Endometrial microvascular endothelial cells (primary cell): ENCODE measurements around the gene NCBP3. TPM values are rescaled to one million over a fixed set of nuclear protein-coding genes. Genes with fewer than 3 reads are reported as not detected.
"Not testable (repeated sequence)": the region's sequence is repeated elsewhere in the genome, so short reads cannot be mapped to it uniquely, and the experiment has no call there.

ENCODE experiments used
- in situ Hi-C: cut with HindIII; loops from 2 replicates; pipeline ENCODE4 v1.10.0; 2017; ENCODE audit warnings: low sequenced_read_pairs, low pct_unique_long_range_greater_than_20kb; ENCODE audit errors: inconsistent ontology term
- total RNA-seq: library from RNA; depleted of rRNA; stranded (reverse); fragments of >200 nt; gene quantifications from one replicate; pipeline ENCODE4 v1.2.3, GENCODE V29; 2015; ENCODE audit errors: inconsistent ontology term

Gene NCBP3
- total RNA-seq, 1 donor from 2014 or later, result 29.1 TPM

DNA sequence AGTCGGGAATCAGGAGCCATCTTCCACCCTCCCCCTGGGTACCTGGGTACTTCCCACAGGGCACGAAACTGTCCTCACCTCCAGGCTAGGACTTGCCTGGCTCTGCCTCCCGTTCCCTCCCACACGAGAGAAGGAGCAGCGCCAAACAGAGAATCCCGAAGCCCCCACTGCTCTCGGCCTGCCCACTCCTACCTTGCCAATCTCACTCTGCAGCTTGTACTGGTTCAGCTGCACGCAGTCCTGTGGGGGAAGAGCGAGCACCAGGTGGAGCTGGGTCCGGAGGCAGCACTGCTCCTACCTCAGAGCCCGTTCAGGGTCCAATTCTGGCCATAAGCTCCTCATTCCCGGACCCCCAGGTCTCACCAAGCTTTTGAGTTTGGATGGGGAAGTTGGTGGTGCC is 38.1 kb upstream of the NCBP3 start:
- in situ Hi-C loops, result no loop called here

DNA sequence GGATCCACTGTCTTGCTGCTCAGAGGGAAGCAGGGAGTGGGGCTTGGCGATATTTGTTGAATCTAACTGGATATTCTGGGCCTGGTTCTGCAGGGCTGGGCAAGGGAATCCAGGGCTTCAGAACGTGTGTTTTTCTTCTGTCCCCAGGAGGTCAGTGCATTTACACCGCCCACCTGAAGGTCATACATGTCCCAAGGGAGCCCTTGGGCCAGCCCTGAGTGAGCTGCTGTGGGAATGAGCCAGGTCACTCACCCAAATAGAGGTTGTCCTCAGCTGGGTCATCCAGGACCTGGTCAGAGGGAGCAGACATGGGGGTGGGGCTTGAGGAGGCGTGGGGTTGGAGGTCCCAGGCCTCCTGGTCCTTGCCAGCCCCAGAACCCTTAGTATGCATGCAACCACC is 36.2 kb upstream of the NCBP3 start:
- in situ Hi-C loops, result no loop called here

DNA sequence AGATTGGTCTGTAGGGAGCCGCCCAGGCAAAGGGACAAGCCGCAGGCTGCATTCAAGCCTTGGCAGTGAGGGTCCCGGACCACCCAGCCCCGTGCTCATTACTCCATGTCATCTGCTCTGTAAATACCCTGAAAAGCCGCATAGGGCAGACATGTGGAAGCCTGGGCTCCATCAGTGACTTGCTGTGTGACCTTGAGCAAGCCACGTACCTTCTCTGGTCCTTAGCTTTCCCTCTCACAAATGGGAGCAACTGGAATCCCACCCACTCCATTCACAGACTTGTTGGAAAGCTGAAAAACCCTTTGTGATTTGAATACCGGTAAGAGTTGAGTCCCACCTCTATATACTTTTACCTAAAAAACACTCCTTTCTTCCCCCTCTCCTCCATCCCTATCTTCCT is 34.9 kb upstream of the NCBP3 start:
- in situ Hi-C loops, result no loop called here

DNA sequence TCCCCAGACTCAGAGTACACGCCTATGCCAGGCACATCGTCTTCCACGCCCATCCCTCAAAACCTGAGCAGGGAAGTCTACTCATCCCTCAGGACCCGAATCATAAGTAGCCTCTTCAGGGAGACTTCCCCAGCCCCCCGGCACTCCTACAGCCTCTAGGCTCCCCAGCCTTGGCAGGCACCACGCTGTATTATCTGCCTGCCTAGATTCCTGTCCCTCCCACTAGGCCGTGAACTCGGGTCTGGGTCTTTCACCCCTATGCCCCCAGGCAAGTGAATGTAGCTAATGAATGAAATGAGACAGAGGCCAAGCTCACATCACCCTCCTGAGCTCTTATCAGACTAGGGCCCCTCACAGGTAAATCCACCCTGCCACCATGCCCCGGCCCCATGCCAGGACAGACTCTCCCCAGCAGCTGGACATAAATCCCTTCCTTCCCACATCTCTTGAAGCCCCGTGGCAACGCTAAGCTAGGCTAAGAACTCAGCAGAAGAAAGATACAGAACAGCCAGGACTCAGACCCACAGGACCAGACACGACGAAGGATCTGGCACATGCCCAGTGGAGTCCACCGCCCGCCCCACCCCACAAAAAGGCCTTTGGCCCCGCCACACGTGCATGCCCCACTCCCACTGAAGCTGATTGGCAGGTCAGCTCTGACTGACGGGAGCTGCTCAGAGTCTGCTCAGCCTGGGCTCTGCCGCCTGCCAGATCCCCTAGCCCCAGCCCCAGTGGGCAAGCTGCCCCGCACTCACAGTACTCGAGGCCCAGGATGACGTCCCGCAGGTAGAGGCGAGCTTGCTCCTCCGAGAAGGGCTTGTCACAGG is 33.8 kb upstream of the NCBP3 start:
- in situ Hi-C loops, result no loop called here

DNA sequence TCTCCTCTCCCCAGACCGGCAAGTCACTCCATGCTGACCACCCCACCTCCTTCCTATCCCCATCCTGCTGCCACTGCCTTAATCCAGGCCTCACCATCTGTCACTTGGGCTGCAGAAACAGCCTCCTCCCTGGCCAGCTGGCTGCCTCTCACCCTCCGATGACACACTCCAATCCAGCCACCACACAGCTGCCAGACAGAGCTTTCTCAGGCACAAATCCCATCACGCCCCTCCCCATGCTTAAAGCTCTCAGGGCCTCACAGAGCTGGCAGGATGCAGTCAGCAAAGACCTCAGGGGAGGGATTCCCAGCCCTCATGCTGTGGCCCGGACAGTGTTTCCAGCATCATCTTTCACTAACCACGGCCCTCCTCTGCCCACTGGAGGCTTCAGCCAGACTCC is 33.1 kb upstream of the NCBP3 start:
- in situ Hi-C loops, result no loop called here

DNA sequence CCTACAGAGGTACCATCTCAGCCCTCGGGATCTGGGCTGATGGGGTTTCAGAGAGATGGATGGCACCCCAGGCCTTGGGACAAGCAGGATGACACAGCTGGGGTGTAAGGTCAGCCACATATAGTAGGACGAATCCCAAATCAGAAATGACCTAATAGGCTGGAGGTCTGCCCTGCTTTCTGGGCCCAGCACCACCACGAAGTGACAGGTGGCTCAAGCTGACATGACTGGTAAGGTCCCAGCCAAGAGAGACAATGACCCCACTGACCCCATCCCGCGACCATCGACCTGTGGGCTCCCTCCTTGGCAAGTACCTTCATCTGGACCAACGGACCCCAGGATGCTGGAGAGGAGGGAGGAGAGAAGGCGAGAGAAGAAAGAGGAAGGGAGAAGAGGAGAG is 31.2 kb upstream of the NCBP3 start:
- in situ Hi-C loops, result no loop called here

DNA sequence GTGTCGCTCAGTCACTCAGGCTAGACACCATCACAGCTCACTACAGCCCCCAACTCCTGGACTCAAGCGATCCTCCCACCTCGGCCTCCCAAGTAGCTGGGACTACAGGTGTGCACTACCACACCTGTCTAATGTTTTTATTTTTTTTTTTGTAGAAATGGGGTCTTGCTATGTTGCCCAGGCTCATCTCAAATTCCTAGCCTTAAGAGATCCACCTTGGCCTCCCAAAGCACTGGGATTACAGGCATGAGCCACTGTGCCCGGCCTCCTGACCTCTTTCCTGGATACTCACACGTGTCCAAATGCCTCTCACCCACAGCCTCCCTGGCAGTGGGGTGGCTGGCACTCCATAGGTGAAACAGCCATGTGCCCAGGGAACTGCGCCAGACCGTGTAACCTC is 29.3 kb upstream of the NCBP3 start:
- in situ Hi-C loops, result no loop called here

DNA sequence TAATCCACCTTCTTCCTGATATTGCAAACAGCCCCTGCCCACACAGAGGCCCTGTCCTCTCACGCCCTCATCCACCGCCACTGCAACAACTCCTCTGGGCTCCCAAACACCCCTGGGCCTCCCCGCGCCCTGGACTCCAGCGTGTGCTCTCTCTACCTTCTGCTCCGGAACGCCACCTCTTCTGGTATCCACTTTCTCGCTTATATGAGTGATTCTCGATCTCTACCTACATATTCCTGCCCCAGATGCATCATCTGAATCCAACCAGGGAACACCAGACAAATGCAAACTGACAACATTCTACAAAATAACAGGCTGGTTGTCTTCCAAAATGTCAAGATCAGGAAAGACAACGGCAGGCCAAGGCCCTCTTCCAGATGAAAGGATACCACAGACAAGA is 27.8 kb upstream of the NCBP3 start:
- in situ Hi-C loops, result no loop called here

DNA sequence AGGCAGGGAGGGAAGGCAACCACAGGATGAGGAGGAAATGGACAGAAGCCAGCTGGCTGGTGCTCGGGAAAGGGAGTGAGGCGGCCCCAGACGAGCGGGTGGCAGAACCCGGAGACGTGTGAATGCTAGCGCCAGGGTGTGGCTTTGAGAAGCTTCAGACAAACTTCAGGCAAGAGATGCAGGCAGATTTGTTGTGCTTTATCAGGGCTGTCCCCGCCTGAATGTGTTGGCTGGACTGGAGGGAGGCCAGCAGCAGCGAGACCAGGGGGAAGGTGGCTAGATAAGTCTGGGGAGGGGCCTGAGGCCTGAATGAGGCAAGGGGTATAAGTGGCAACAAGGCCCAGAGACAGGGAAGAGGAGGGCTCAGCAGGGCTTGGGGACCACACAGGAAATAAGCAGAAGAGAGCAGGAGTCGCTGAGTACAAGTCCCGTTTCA is 24.8 kb upstream of the NCBP3 start:
- in situ Hi-C loops, result no loop called here

DNA sequence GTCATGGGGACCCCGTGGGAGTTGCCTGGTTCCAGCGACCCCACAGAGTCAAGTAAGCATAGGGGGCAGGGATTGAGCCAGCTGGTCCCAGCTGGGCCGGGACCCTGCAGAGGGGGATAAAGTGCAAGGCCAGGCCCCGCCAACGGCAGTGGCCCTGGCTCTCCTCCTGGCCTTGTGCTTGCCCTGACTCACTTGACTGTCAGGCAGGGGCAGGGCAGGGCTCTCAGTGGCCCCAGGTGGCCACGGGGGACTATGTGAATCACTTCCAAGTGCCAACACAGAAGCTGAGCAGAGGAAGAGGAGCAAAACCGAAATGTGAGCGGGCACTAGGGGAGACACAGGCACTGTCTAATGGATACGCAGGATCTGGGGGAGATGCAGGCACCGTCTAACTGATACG is 21.6 kb upstream of the NCBP3 start:
- in situ Hi-C loops, result no loop called here

DNA sequence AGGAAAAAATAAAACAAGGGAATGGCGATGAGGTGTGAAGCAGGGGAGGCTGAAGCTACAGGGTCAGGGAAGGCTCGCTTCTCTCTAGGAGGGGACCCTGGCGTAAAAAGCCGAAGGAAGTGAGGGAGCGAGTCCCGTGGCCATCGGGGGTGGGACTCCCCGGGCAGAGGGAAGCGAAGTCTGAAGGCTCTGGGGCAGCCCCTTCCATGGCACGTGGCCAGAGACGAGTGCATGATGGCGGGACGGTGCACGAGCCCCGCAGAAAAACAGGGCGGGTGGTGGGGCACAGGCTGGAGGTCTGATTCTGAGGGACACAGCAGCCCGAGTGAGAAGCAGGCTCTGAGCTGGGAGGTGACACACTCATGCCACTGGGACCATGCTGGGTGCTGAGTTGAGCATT is 21.1 kb upstream of the NCBP3 start:
- in situ Hi-C loops, result no loop called here

DNA sequence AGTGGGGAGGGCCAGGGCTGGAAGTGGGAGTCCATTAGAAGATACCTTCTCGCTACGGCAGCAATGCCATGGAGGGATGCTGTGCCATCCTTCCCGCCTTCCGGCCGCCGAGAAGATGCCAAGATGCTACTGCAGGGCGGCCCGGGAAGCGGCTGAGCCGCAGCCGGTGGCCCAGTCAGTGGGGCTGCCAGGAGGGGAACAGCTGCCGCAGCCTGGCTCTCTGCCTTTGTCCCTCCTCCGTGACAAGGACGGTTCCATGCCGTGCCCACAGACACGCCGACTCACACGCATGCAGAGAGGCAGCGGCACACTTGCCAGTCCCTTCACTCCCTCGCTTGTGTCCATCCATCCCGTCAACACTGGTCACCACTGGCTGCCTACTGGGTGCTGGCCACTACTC is 20.2 kb upstream of the NCBP3 start:
- in situ Hi-C loops, result no loop called here

DNA sequence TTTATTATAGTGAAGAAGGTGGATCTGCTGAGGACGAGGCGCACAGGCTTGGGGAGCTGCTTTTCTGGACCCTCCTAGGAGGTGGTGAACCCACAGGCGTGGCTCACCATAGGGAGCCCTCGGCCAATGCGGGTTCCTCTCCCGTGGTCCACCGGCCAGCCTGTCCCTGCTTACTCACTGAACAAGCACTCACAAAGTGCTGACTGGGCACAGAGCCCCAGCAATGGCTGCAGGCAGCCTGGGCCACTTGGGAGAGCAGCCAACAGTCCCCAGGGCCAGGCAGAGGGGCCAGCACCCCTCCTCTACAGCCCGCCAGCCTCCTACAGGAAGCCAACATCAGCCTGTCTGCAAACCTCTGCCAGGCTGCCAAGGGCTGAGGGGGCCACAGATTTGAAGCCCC is 19.1 kb upstream of the NCBP3 start:
- in situ Hi-C loops, result no loop called here

DNA sequence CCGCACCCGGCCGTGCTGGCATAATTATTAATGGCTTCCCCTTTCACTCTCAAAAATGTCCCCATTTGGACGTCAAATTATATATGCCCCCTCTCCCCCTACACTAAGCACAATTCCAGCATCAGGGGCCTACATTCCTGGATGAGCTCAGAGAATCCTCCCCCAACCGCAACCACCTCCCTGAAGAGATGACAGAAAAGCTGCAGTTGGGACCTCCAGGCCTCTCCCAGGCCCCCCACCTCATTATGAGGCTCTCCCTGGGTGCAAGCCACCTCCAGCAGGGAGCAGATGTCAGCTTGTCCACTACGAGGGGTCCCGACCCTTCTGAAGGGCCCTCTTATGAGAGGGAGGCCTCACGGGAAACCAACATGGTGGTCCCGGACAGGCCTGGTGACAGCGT is 18.5 kb upstream of the NCBP3 start:
- in situ Hi-C loops, result no loop called here

DNA sequence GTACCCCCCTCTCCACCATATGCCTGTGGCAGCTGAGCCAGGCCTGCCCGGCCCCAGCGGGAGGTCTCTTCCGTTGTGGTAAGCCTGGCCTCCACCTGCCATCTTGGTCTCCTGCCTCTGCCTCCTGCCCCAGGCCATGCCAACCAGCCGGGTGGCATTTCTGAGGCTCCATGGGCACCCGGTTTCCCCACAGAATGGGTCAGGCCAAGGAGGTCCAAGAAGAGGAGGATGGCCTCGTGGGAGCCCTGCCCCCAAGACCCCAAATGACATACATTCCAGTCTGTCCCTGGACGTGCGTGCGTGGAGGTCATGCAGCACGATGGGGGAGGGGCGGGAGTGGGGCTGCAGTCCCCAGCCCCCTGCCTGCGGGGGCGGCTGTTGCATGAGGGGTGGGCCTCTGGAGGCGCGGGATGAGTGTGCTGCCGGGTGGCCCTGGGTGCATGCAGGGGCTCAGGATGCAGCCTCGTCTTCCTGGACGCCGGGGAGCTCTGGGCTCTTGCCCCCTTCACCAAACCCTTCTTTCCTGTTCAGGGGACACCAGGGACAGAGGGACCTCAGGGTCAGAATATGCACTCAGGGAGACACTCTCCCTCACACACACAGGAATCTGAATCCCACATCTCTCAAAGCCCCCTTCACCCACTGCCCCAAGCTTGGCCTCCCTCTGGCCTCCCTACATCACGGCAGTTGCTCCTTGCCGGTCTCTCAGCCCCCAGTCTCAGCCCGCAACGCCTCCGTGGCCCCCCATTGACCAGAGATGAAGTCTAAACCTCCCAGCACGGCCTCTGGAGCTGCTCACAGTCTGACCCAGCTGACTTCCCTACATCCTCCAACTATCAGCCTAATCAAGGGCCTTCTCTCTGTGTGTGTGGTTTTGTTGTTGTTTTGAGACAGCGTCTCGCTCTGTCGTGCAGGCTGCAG is 16.0 kb upstream of the NCBP3 start:
- in situ Hi-C loops, result no loop called here

DNA sequence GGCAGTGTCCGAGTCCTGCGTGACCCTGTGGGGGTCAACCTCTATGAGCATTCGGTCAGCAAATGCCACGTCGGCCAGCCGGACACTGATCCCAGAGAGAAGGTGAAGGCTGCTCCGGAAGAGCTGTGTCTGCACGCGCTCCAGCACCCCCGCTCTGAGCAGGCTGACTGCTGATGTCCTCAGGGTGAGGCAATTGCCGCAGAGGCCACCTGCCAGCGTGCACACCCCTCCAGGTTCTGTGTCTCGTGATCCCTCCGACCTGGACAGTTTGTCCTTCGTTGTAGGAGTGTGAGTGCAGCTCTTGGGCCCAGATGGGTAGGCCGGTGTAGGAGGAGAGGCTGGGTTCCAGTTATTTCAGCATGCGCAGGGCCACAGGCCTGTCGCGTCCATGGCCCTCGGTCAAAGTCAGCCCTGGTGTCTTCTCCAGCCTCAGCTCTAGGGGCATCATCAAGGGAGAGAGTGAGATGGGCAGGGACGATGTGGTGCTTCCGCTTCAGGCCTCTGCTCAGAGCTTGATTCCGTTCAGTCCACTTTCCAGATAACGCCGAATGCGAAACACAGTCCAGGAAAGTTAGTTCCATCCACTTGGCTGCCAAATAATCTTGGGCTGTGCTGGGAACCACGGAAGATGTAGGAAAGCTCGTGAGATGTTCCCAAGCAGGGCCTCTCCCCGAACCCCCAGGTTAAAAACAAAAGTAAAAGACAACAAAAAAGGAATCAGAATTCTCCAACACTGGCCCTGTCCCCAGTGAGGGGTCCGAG is 15.1 kb upstream of the NCBP3 start:
- in situ Hi-C loops, result no loop called here

DNA sequence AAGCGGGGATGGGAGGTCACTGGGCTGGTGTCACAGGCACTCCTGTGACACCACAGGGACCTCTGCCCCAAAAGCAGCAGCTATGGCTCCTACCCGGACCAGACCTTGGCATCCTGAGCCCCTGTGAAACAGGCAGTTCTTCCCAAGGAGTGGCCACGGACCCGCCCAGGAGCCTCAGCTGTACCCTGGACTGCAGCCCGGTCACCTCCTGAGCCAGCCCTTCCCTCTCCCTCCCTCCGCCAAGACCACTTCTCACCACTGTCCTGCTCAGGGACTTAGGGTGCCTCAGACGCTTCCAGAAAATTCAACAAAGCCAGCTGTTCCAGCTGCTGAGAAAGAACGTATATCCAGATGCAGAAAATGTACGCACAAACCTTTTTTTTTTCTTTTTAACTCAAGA is 13.9 kb upstream of the NCBP3 start:
- in situ Hi-C loops, result no loop called here

DNA sequence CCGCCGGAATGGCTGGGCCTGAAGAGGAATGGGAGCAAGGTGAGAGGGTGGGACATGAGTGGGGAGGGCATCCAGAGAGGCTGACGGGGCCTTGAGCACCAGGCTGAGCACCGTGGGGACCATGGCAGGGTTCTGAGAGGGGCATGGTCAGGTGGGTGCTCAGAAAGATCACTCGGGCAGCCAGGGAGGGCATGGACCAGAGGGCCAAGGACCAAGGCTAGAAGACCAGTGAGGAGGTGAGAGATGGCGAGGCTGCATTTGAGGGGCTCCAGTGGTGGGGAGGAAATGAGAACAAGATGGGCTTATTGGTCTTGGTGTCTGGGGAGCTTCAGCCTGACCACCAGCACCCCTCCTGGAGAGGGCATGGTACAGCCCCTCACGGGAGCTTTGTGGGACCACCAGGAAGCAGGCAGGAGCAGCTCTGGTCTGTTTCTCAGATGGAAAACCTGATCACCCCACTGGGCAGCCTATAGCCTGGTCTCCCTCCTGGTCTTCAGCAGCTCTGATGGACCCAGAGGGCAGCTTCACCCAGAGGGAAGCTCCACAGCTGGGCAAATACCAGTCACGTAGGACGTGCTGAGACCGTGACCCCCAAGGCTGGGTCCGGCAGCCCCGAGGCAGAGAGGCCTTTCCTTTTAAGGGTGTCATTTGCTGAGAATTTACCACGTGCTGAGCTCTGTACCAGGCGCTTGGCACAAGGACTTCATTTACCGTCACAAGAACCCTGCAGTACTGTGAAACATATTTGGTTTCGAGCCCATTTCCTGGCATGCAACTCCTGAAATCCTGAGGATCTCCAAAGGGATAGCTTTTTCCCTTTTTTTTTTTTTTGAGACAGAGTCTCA is 11.4 kb upstream of the NCBP3 start:
- in situ Hi-C loops, result no loop called here

DNA sequence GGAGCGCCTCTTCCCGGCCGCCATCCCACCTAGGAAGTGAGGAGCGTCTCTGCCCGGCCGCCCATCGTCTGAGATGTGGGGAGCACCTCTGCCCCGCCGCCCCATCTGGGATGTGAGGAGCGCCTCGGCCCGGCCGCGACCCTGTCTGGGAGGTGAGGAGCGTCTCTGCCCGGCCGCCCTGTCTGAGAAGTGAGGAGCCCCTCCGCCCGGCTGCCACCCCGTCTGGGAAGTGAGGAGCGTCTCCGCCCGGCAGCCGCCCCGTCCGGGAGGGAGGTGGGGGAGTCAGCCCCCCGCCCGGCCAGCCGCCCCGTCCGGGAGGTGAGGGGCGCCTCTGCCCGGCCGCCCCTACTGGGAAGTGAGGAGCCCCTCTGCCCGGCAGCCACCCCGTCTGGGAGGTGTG is 8.2 kb upstream of the NCBP3 start:
- in situ Hi-C loops, result not testable (repeated sequence)
